H1 (cell line): Measurements from ENCODE around the gene UBE3A. TPM values are rescaled to one million over a fixed set of nuclear protein-coding genes. Genes with fewer than 3 reads are reported as not detected.

ENCODE experiments used
- CHD7 ChIP-seq: fragments of 300-600 bp; sonication (generic); IDR thresholded peaks from 2 replicates; pipeline ENCODE4 v1.7.1; 2012; ENCODE audit warnings: low read length, moderate library complexity, mild to moderate bottlenecking, inconsistent platforms; ENCODE audit not compliant: insufficient replicate concordance
- KDM4A ChIP-seq: IDR thresholded peaks from one replicate; pipeline ENCODE4 v1.7.1; 2012; ENCODE audit warnings: low read depth, mild to moderate bottlenecking, moderate library complexity, low read length, inconsistent platforms; ENCODE audit not compliant: severe bottlenecking
- PHF8 ChIP-seq: fragments of 200-600 bp; sonication (generic); conservative IDR thresholded peaks from 2 replicates; pipeline ENCODE4 v1.7.1; 2012; ENCODE audit warnings: low read depth, mild to moderate bottlenecking, inconsistent platforms, low read length, moderate library complexity
- RNF2 ChIP-seq: fragments of 200-900, 300-1000 bp; sonication (generic); IDR thresholded peaks from 2 replicates; pipeline ENCODE4 v1.7.1; 2016; ENCODE audit warnings: borderline replicate concordance, low read depth, mild to moderate bottlenecking, antibody characterized with exemption, low read length; ENCODE audit not compliant: poor library complexity, severe bottlenecking; ENCODE audit errors: missing control alignments
- RXRA ChIP-seq: IDR thresholded peaks from 2 replicates; pipeline ENCODE4 v1.6.1; 2011; ENCODE audit warnings: low read depth, mild to moderate bottlenecking, low read length, moderate library complexity; ENCODE audit not compliant: insufficient read depth
- SIRT6 ChIP-seq: IDR thresholded peaks from one replicate; pipeline ENCODE4 v1.7.1; 2012; ENCODE audit warnings: low read length, inconsistent platforms
- polyA plus RNA-seq, 7 experiments: library from polyadenylated mRNA; depleted of rRNA in 3 of 7; stranded (reverse) in 5 of 7; unstranded in 2 of 7; fragments of >200 nt in 5 of 7; fragments of 200-250 nt in 2 of 7; gene quantifications; 1 replicate in 5 of 7; 2 replicates in 1 of 7; 4 replicates in 1 of 7; pipeline versions ENCODE4 v1.2.1 to v1.2.3, GENCODE V29; 2011 to 2013; ENCODE audit warnings: missing spikeins in 2 of 7, mixed read lengths in 2 of 7
- total RNA-seq: library from RNA; stranded (reverse); fragmentation: NEBNext Ultra II Directional; extraction: Animal tissue kit (Norgen Biotek cat#: 25700); gene quantifications from 2 replicates; pipeline ENCODE4 v1.2.1, GENCODE V29; 2021
- TF ChIP-seq, protein P1 (sequence below): IDR thresholded peaks from 2 replicates; pipeline ENCODE4 v1.6.1; 2011; ENCODE audit warnings: low read depth, mild to moderate bottlenecking, low read length; ENCODE audit not compliant: insufficient read depth

Gene UBE3A
- total and polyA plus RNA-seq, 2 of the 8 experiments (the other 6 are each of a cell fraction or from before 2014, with no cell fraction given): 13.8 to 110 TPM

DNA sequence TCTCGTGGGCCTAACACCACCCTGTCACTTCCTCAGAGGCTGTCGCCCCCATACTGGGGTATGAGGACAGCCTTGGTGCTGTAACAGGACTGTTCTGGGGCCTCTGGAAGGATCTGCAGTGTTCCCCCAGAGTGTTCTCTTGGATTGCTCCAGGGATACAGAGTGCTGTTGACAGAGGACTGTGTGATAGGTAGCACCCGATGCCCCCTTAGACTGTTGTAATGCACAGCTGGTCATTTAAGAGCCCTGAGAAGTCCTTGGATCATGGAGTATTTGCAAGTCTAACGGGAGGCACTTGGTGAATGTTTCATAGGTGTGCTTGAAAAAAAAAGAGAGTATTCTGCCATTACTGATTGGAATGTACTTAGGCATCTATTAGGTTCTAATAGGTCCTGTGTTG is 35.4 kb upstream of the UBE3A start (continued):
- TF ChIP-seq CHD7 (no peak), RXRA (no peak), KDM4A (no peak), RNF2 (no peak), SIRT6 (no peak), PHF8 (no peak)
- TF ChIP-seq, protein P1, sequence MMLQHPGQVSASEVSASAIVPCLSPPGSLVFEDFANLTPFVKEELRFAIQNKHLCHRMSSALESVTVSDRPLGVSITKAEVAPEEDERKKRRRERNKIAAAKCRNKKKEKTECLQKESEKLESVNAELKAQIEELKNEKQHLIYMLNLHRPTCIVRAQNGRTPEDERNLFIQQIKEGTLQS: no peak
- TF ChIP-seq, all 59 proteins: peak for 0
